Measurements from ENCODE around the gene AQP2.

Gene AQP2

GRCh38 chr12:49920241-49920914, 30.2 kb upstream of the AQP2 start:
- no peak for DNase-seq (ENCODE audit: low read depth in 3 of 3)

- no peak for DNase-seq (ENCODE audit: low read depth in 3 of 3)
These were observed 29.6 kb upstream of the AQP2 start for GRCh38 chr12:49920915-49921286.

- no peak for DNase-seq (ENCODE audit: low read depth in 3 of 3)
These were observed 29.2 kb upstream of the AQP2 start for GRCh38 chr12:49921299-49921698.

GRCh38 chr12:49921936-49922335, 28.6 kb upstream of the AQP2 start:
- DNase-seq (ENCODE audit: low read depth in 3 of 3): no peak

- DNase-seq (ENCODE audit: low read depth in 3 of 3): no peak
These were observed 28.0 kb upstream of the AQP2 start for GRCh38 chr12:49922349-49923034.

GRCh38 chr12:49923035-49923644, 27.4 kb upstream of the AQP2 start:
- no peak for DNase-seq (ENCODE audit: low read depth in 3 of 3)

- no peak for DNase-seq (ENCODE audit: low read depth in 3 of 3)
These were observed 26.5 kb upstream of the AQP2 start for GRCh38 chr12:49923880-49924556.

- DNase-seq (ENCODE audit: low read depth in 3 of 3): no peak
These were observed 25.8 kb upstream of the AQP2 start for GRCh38 chr12:49924628-49925246.

GRCh38 chr12:49925433-49926204, 24.9 kb upstream of the AQP2 start:
- DNase-seq (ENCODE audit: low read depth in 3 of 3): no peak

- DNase-seq (ENCODE audit: low read depth in 3 of 3): no peak
These were observed 22.1 kb upstream of the AQP2 start for GRCh38 chr12:49928471-49928870.

GRCh38 chr12:49929581-49929980, 21.0 kb upstream of the AQP2 start:
- DNase-seq (ENCODE audit: low read depth in 3 of 3): no peak

GRCh38 chr12:49930515-49931288, 19.8 kb upstream of the AQP2 start:
- DNase-seq (ENCODE audit: low read depth in 3 of 3): no peak

- no peak for DNase-seq (ENCODE audit: low read depth in 3 of 3)
These were observed 18.5 kb upstream of the AQP2 start for GRCh38 chr12:49932023-49932422.

GRCh38 chr12:49932533-49933130, 17.9 kb upstream of the AQP2 start:
- no peak for DNase-seq (ENCODE audit: low read depth in 3 of 3)

GRCh38 chr12:49933796-49934195, 16.7 kb upstream of the AQP2 start:
- DNase-seq (ENCODE audit: low read depth in 3 of 3): no peak

- DNase-seq (ENCODE audit: low read depth in 3 of 3): no peak
These were observed 16.0 kb upstream of the AQP2 start for GRCh38 chr12:49934505-49934904.

- no peak for DNase-seq (ENCODE audit: low read depth in 3 of 3)
These were observed 13.6 kb upstream of the AQP2 start for GRCh38 chr12:49936925-49937324.

- no peak for DNase-seq (ENCODE audit: low read depth in 3 of 3)
These were observed 12.8 kb upstream of the AQP2 start for GRCh38 chr12:49937639-49938300.

GRCh38 chr12:49939307-49939706, 11.2 kb upstream of the AQP2 start:
- DNase-seq (ENCODE audit: low read depth in 3 of 3): no peak

GRCh38 chr12:49939707-49940106, 10.8 kb upstream of the AQP2 start:
- no peak for DNase-seq (ENCODE audit: low read depth in 3 of 3)
